ENCODE data around the gene PNMA6E.

The PNMA6E gene

DNA sequence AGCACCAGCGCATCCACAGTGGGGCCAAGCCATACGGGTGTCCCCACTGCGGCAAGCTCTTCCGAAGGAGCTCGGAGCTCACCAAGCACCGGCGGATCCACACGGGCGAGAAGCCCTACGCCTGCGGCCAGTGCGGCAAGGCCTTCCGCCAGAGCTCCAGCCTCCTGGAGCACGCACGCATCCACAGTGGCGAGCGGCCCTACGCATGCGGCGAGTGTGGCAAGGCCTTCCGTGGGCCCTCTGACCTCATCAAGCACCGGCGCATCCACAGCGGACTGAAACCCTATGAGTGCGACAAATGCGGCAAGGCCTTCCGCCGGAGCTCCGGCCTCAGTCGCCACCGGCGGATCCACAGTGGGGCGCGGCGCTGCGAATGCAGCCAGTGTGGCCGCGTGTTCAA is 53.6 kb downstream of the PNMA6E start:
- no peak for DNase-seq

All from activated naive CD4-positive, alpha-beta T cell treated with Interleukin-2 at 50 U/mL for 16 hours (primary cell).